GM23338 (cell line): ENCODE results near the gene LAX1.
"Not testable (repeated sequence)": the region's sequence is repeated elsewhere in the genome, so short reads cannot be mapped to it uniquely, and the experiment has no call there.

Experiments used
- EZH2 ChIP-seq: fragments of 200-600 bp; sonication (generic); IDR thresholded peaks from one replicate; pipeline ENCODE4 v1.8.0; 2017; ENCODE audit warnings: antibody characterized with exemption, mild to moderate bottlenecking, low read depth; ENCODE audit not compliant: unreplicated experiment
- POLR2AphosphoS5 ChIP-seq: IDR thresholded peaks from 2 replicates; pipeline ENCODE4 v1.6.1; 2016; ENCODE audit warnings: antibody characterized with exemption, low read depth
- TF ChIP-seq, protein P1 (sequence below), 2 experiments: fragments of 200-600 bp in 1 of 2; sonication (generic) in 1 of 2; conservative IDR thresholded peaks; 2 replicates each; pipeline versions ENCODE4 v1.5.1 to v1.6.1; 2016 to 2017; ENCODE audit warnings: antibody characterized with exemption in 2 of 2, low read depth in 2 of 2, mild to moderate bottlenecking in 2 of 2, moderate library complexity in 1 of 2
- TF ChIP-seq, protein P2 (sequence below): IDR thresholded peaks from one replicate; pipeline ENCODE4 v1.6.1; 2018; ENCODE audit warnings: antibody characterized with exemption; ENCODE audit not compliant: unreplicated experiment

DNA sequence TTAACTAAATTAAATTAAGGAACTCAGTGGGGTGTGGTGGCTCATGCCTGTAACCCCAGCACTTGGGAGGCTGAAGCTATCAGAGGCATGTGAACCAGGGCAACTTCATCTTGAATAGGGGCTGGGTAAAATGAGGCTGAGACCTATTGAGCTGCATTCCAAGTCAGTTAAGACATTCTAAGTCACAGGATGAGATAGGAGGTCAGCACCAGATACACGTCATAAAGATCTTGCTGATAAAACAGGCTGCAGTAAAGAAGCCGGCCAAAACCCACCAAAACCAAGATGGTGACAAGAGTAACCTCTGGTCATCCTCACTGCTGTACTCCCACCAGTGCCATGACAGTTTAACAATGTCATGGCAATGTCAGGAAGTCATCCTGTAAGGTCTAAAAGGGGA is 6.2 kb upstream of the LAX1 start:
- TF ChIP-seq, protein P1, sequence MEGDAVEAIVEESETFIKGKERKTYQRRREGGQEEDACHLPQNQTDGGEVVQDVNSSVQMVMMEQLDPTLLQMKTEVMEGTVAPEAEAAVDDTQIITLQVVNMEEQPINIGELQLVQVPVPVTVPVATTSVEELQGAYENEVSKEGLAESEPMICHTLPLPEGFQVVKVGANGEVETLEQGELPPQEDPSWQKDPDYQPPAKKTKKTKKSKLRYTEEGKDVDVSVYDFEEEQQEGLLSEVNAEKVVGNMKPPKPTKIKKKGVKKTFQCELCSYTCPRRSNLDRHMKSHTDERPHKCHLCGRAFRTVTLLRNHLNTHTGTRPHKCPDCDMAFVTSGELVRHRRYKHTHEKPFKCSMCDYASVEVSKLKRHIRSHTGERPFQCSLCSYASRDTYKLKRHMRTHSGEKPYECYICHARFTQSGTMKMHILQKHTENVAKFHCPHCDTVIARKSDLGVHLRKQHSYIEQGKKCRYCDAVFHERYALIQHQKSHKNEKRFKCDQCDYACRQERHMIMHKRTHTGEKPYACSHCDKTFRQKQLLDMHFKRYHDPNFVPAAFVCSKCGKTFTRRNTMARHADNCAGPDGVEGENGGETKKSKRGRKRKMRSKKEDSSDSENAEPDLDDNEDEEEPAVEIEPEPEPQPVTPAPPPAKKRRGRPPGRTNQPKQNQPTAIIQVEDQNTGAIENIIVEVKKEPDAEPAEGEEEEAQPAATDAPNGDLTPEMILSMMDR (conservative IDR thresholded peaks at IDR 0.05; ENCODE audit: low read depth in 2 of 2) = not testable (repeated sequence)
- TF ChIP-seq POLR2AphosphoS5, EZH2: not testable (repeated sequence)
- TF ChIP-seq, protein P2, sequence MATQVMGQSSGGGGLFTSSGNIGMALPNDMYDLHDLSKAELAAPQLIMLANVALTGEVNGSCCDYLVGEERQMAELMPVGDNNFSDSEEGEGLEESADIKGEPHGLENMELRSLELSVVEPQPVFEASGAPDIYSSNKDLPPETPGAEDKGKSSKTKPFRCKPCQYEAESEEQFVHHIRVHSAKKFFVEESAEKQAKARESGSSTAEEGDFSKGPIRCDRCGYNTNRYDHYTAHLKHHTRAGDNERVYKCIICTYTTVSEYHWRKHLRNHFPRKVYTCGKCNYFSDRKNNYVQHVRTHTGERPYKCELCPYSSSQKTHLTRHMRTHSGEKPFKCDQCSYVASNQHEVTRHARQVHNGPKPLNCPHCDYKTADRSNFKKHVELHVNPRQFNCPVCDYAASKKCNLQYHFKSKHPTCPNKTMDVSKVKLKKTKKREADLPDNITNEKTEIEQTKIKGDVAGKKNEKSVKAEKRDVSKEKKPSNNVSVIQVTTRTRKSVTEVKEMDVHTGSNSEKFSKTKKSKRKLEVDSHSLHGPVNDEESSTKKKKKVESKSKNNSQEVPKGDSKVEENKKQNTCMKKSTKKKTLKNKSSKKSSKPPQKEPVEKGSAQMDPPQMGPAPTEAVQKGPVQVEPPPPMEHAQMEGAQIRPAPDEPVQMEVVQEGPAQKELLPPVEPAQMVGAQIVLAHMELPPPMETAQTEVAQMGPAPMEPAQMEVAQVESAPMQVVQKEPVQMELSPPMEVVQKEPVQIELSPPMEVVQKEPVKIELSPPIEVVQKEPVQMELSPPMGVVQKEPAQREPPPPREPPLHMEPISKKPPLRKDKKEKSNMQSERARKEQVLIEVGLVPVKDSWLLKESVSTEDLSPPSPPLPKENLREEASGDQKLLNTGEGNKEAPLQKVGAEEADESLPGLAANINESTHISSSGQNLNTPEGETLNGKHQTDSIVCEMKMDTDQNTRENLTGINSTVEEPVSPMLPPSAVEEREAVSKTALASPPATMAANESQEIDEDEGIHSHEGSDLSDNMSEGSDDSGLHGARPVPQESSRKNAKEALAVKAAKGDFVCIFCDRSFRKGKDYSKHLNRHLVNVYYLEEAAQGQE = not testable (repeated sequence)
